Activated effector memory CD4-positive, alpha-beta T cell treated with anti-CD3 and anti-CD28 coated beads, Interleukin-2, amount 50 U/mL, for 16 hours (primary cell): ENCODE data around the gene TGM2.

Experiments
- DNase-seq: peaks from one replicate; pipeline ENCODE4 v3.0.0-alpha.2; 2020

Gene TGM2

DNA sequence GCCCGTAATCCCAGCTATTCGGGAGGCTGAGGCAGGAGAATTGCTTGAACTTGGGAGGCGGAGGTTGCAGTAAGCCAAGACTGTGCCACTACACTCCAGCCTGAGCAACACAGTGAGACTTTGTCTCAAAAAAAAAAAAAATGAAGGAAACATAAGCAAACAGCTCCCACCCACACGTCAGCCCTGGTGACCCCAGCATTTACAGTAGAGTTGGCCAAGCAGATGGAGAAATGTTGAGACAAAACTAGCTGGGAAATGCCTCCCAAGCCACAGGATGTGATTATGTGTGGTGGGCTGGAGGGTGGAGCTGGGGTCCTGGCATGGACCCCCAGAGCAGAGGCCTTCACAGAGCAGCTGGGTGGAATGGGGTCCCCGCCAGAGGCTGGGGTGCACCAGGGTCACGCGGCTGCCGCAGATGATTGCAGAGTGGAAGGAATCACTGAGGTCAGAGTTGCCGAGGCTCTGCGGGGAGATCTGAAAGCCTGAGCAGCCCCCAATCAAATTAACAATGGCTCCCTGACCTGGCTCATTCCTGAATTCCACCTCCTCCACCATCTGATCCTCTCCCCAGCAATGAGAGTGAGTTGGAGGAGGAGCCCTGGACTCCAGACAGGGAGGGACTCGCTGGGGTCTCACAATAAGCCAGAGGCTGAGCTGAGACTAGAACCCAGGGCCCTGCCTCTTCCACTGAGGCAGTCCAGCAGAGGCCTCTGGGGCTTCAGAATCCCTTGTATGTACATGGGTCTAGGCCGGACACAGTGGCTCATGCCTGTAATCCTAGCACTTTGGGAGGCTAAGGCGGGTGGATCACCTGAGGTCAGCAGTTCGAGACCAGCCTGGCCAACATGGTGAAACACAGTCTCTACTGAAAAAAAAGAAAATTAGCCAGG lies 34.7 kb upstream of the TGM2 start:
- peak; percentile 34 for DNase-seq

DNA sequence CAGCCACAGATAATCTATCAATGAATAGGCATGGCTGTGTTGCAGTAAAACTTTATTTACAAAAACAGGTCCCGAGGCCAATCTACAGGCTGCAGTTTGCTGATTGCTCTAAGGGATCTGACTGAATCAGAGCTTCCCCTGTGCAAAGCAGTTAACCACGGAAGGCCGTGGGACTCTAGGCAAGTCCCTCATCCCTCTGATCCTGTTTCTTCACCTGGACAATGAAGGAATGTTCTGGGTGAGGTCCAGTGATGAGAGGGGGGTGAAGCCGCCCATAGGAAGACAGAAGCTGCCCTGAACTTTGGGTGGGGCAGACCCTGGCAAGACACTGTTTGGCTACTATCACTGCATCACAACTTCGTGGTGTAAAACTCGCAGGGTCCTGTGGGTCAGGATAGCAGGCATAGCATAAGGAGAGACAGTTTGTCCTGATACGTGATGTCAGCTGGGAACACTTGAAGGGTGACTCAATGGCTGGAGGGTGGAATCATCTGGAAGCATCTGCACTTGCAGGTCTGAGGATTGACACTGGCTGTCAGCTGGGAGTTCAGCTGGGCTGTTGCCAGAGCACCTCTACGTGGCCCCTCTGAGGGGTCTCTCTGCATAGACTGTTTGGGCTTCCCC lies 33.3 kb upstream of the TGM2 start:
- peak; percentile 42 for DNase-seq

DNA sequence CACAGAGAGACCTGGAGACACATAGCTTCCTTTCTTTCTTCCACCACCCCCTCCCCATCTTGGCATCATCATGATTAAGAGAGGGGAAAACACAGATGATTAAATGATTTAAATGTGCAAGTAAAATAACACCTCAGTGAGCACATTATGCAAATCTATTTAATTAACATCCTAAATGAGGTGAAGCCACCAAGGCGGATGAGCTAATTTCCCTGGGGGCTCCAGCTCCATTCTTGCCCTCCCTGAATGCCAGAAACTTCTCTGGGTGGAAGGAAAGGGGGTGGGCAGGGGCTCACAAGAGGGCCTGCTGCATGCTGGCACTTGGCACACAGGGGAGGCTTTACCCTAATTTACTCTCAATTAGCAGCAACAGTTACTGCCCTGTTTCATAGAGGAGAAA lies 32.5 kb upstream of the TGM2 start:
- peak; percentile 4 for DNase-seq

GRCh38 chr20:38197217-38197616 lies 32.1 kb upstream of the TGM2 start:
- peak; percentile 34 for DNase-seq

GRCh38 chr20:38196592-38196991 lies 31.5 kb upstream of the TGM2 start:
- peak; percentile 14 for DNase-seq

GRCh38 chr20:38196076-38196475 lies 31.0 kb upstream of the TGM2 start:
- peak; percentile 25 for DNase-seq

GRCh38 chr20:38195521-38195920 lies 30.5 kb upstream of the TGM2 start:
- DNase-seq: peak; percentile 28

GRCh38 chr20:38194971-38195504 lies 30.0 kb upstream of the TGM2 start:
- DNase-seq: peak; percentile 9

GRCh38 chr20:38193586-38194105 lies 28.6 kb upstream of the TGM2 start:
- DNase-seq: peak; percentile 12

DNA sequence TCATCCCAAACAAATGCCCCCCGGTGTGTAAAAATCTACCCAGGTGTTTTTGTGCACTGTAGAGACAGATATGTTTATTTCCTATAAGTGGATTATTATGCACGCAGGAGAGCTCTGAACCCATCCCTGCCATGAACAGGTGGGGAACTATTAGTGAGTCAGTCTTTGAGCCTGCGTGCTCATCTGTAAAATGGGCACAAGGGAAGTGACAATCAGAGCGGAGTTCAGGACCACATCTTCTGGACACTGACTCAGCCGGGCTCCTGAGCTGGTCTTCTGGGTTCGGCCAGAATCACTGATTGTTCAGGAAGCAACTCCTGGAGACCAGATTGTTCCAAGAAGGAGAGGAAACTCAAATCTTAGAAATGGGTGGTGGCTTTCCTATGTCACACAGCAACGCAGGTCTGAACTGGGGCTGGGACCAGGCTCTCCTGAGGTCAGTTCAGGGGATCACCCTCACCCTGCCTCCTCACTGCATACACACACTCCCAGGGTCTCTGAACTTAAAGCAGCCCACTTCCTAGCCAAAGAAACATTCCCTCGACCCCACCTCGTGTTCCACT lies 27.3 kb upstream of the TGM2 start:
- peak; percentile 47 for DNase-seq

- DNase-seq: peak; percentile 28
These were observed 26.6 kb upstream of the TGM2 start for GRCh38 chr20:38191654-38192053.

- peak; percentile 51 for DNase-seq
These were observed 25.9 kb upstream of the TGM2 start for GRCh38 chr20:38190936-38191371.

DNA sequence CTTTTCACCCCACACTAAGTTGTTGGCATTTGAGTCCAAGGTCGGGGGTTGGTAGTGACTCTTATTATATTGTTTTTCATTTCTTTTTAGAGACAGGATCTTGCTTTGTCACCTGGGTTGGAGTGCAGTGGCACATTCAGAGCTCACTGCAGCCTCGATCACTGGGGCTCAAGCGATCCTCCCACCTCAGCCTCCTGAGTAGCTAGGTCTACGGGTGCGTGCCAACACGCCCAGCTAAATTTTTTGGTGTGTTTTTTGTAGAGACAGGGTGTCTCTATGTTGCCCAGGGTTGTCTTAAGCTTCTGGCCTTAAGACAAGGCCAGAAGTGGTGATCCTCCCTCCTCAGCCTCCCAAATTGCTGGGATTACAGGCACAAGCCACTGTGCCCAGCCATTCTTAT lies 25.1 kb upstream of the TGM2 start:
- DNase-seq: peak; percentile 19

- DNase-seq: peak; percentile 43
These were observed 22.4 kb upstream of the TGM2 start for GRCh38 chr20:38187517-38187916.

DNA sequence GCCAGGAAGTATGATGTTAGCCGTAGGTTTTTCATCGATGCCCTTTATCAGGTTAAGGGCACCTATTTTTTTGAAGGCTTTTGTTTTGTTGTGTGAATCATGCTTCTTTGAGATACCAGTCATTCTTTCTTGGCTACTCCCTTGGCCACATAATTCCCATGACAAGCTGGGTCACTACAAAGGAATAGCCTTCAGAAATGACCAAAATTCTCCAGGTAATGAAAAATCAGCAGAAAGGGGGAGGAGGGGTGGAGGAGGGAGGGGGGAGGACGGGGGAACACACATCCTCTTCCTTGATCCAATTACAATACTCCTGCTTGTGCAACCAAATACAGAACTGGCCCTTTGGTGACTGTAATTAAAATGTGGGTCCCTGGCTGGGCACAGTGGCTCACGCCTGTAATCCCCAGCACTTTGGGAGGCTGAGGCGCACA lies 21.7 kb upstream of the TGM2 start:
- DNase-seq: no peak

DNA sequence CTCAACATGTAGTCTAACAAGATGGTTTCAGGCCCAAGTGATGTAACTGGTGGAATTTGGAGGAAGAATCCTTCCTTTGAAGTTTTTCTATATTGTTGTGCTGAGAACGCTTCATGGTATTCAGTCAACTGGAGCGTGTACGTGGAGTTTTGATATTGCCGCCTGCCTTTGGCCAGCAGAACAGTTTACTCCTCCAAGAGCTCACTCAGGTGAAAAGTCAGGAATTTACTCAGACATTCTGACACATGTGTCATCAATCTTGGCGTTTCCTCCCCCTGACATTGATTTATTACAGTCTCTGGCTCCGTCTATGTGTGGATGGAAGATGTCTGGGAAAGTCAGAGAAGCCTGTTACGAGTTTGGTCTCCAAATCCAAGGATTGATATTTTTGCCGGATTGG lies 19.0 kb upstream of the TGM2 start:
- no peak for DNase-seq

GRCh38 chr20:38181971-38182370 lies 16.9 kb upstream of the TGM2 start:
- peak; percentile 21 for DNase-seq

DNA sequence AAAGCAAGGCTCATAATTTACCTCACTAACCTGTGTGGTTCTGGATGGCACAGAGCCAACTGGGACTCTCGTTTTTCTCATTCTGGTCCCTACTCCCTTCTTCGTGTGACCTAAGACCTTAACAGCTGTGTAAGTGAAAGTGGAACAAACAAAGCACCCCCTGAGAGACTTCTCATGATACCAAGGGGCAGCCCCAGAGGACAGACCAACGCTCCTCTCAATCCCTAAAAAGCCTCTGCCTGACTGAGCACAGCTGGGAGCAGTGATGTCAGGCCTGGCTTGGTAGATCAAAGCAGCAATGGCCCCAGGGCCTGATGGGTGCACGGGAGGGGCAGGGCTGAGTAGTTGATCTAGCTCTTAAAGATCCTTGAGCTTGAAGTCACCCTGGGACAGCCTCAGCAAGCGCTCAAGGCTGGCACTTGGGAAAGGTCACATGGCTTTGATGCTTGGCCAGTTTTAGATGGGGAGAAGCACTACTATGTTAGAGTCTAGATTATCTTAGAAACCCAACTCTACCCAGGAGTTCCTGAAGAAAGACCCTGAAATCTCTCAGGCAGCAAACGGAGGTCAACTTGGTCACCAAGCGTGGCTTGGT lies 16.2 kb upstream of the TGM2 start:
- DNase-seq: peak; percentile 48

DNA sequence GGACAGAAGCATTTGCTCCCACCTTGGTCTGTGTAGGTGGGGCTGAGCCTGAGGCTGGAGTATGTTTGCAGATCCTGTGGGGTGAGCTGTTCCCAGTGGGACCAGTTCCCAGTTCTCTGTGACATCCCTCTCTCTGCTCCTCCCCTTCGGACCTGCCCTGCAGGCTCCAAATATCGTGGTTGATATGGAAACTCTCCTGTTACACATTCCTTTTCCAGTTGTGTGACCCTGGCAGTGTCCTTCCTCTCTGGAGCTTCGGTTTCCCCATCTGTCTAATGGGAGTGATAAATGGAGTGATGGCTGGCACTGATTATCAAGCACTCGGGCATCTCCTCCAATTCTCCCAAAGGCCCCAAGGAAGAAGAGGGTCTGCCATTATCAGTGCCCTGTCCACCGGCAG lies 15.7 kb upstream of the TGM2 start:
- DNase-seq: peak; percentile 6

DNA sequence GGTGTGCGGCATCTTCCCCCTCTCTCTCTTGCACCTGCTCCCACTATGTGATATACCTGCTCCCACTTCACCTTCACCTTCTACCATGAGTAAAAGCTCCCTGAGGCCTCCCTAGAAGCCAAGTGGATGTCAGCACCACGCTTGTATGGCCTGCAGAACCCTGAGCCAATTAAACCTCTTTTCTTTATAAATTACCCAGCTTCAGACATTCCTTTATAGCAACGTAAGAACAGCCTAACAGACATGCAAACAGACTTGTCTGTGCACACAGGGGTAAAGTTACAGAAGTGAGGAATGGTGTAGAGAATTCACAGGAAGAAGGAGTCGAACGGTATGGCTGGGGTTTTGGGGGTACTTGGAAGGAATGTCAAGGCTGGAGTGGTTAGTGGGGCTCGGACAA lies 14.8 kb upstream of the TGM2 start:
- no peak for DNase-seq

DNA sequence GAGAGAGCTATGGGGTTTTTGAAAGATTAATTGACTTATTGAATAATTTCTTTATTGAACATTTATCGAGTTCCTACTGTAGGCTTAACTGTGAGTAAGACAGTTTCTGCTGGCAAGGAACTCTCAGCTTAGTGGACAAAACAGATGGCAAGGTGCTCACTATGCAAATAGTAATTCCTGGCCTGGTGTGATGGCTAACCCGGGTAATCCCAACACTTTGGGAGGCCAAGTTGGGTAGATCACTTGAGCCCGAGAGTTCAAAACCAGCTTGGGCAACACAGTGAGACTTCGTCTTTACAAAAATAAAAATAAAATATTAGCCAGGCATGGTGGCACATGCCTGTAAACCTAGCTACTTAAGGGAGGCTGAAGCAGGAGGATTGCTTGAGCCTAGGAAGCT lies 13.5 kb upstream of the TGM2 start:
- no peak for DNase-seq

DNA sequence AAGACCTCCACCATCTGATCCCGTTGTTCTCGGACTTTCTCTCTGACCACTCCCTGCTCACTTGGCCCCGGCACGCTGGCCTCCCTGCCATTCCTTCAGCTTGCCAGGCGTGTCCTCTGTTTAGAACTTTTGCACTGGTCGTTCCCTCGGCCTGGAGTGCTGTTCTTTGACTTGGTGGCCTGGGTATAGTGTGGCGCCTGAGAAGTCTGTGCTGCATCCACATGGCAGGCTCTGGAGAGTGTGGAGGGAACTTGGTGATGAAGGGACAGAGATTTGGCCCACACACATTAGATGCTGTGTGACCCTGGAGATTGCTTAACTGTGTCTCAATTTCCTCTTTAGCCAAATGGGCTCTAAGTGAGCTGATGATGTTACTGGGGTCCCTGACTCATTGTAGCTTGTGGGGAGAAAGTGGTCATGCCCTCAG lies 13.0 kb upstream of the TGM2 start:
- DNase-seq: no peak

GRCh38 chr20:38177201-38177600 lies 12.1 kb upstream of the TGM2 start:
- no peak for DNase-seq
